Suppressor macrophage treated with lipopolysaccharide for 1 hour (primary cell): ENCODE results near the gene PCDHB13.
"Not testable (repeated sequence)": the region's sequence is repeated elsewhere in the genome, so short reads cannot be mapped to it uniquely, and the experiment has no call there.

ENCODE experiments used
- DNase-seq, 3 donors: peaks; one replicate each; pipeline ENCODE4 v3.0.0-alpha.2; 2020 to 2022

PCDHB13 gene

GRCh38 chr5:141208478-141208877 is 5.2 kb upstream of the PCDHB13 start, which contains the start of gene PCDHB12:
Gene PCDHB12, plus strand, starts transcription at chr5:141208719. Its CDS starts 189 bp downstream, at chr5:141208908.
- DNase-seq, result no peak

DNA sequence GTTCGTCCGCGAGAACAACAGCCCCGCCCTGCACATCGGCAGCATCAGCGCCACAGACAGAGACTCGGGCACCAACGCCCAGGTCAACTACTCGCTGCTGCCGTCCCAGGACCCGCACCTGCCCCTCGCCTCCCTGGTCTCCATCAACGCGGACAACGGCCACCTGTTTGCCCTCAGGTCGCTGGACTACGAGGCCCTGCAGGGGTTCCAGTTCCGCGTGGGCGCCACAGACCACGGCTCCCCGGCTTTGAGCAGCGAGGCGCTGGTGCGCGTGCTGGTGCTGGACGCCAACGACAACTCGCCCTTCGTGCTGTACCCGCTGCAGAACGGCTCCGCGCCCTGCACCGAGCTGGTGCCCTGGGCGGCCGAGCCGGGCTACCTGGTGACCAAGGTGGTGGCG is 3.4 kb upstream of the PCDHB13 start:
- not testable (repeated sequence) for DNase-seq

GRCh38 chr5:141210849-141211248 is 2.9 kb upstream of the PCDHB13 start:
- not testable (repeated sequence) for DNase-seq

GRCh38 chr5:141214583-141214982 is 864 bp downstream of the PCDHB13 start:
- not testable (repeated sequence) for DNase-seq

GRCh38 chr5:141215504-141215903 is 1.8 kb downstream of the PCDHB13 start:
- DNase-seq, result not testable (repeated sequence)

- DNase-seq, result not testable (repeated sequence)
Observed at GRCh38 chr5:141216035-141216434, 2.3 kb downstream of the PCDHB13 start.

- DNase-seq, result peak in 2 of 3 donors; percentile 1 to 3
Observed at GRCh38 chr5:141223112-141223783, 9.5 kb downstream of the PCDHB13 start, which contains the start of gene PCDHB14. Gene PCDHB14, plus strand, starts transcription at chr5:141223343. Its CDS starts 163 bp downstream, at chr5:141223506.

DNA sequence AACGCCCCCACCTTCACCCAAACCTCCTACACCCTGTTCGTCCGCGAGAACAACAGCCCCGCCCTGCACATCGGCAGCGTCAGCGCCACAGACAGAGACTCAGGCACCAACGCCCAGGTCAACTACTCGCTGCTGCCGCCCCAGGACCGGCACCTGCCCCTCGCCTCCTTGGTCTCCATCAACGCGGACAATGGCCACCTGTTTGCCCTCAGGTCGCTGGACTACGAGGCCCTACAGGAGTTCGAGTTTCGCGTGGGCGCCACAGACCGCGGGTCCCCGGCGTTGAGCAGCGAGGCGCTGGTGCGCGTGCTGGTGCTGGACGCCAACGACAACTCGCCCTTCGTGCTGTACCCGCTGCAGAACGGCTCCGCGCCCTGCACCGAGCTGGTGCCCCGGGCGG is 11.1 kb downstream of the PCDHB13 start:
- DNase-seq, result not testable (repeated sequence)

DNA sequence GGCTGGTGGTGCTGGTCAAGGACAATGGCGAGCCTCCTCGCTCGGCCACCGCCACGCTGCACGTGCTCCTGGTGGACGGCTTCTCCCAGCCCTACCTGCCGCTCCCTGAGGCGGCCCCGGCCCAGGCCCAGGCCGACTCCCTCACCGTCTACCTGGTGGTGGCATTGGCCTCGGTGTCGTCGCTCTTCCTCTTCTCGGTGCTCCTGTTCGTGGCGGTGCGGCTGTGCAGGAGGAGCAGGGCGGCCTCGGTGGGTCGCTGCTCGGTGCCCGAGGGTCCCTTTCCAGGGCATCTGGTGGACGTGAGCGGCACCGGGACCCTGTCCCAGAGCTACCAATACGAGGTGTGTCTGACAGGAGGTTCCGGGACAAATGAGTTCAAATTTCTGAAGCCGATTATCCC is 11.7 kb downstream of the PCDHB13 start:
- not testable (repeated sequence) for DNase-seq

DNA sequence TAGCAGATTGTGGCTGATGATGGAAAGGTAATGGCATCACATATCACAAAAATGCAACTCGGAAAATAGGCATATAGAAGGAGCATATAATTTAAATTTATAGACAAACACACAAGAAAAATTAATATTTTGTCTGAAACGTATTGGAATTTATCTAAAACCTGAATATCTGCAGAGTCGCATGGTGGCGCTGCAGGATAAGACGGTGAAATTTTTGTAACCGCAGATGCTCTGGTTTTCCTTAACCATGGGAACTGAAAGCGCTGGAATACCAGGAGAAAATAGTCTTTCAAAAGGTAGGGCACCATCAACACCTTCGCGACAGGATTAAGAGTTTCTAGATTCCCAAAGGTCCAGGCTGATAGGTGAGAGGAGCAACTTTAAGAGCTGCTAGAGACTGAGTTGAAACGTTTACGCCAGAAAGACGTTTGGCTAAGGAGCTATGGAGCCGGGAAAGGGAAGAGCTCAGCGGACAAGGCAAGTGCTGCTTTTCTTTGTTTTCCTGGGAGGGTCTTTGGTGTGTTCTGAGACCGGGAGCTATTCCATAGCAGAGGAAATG is 20.5 kb downstream of the PCDHB13 start:
- DNase-seq, result no peak

- not testable (repeated sequence) for DNase-seq
Observed at GRCh38 chr5:141235922-141236321, 22.2 kb downstream of the PCDHB13 start.

DNA sequence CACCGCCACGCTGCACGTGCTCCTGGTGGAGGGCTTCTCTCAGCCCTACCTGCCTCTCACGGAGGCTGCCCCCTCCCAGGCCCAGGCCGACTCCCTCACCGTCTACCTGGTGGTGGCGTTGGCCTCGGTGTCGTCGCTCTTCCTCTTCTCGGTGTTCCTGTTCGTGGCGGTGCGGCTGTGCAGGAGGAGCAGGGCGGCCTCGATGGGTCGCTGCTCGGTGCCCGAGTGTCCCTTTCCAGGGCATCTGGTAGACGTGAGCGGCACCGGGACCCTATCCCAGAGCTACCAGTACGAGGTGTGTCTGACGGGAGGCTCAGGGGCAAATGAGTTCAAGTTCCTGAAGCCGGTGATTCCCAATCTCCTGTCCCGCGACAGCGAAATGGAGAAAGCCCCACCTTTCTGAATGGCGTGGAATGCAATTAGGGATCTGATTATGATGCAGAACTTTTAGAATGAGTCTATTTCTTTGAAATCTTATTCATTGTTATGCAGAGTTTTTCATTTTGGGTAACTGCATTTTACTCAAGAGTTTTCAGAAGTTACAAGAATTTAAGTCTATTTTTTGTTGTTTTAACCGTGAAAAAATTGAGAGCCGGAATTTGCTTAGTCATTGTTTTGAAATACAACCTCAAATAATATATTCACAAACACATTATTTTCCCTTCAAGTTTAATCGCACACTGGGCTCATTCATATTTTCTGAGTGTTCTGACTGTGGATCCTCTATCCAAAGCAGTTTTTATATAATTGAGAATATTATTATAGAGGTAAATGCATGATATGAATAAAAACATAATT is 23.0 kb downstream of the PCDHB13 start:
- no peak for DNase-seq

DNA sequence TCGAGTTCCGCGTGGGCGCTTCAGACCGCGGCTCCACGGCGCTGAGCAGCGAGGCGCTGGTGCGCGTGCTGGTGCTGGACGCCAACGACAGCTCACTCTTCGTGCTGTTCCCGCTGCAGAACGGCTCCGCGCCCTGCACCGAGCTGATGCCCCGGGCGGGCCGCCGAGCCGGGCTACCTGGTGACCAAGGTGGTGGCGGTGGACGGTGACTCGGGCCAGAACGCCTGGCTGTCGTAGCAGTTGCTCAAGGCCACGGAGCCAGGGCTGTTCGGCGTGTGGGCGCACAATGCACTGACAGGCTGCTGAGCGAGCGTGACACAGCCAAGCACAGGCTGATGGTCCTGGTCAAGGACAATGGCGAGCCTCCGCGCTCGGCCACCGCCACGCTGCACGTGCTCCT is 27.8 kb downstream of the PCDHB13 start:
- DNase-seq, result no peak

DNA sequence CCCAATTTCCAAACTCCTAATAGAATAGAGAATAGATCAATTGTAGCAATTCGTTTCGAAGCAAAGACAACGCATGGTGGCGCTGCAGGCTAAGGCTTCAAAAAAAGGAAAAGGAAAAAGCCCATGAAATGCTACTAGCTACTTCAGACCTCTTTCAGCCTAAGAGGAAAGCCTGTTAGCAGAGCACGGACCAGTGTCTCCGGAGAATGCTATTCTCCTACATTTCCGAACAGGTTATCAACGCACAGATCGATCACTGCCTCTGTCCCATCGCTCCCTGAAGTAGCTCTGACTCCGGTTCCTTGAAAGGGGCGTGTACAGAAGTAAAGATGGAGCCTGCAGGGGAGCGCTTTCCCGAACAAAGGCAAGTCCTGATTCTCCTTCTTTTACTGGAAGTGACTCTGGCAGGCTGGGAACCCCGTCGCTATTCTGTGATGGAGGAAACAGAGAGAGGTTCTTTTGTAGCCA is 31.6 kb downstream of the PCDHB13 start, which contains the start of gene PCDHB15:
Gene PCDHB15 (plus strand): TSS at position 146 of the 468 bp plus-strand sequence. CDS start 184 bp downstream, at position 330.
- DNase-seq, result no peak

DNA sequence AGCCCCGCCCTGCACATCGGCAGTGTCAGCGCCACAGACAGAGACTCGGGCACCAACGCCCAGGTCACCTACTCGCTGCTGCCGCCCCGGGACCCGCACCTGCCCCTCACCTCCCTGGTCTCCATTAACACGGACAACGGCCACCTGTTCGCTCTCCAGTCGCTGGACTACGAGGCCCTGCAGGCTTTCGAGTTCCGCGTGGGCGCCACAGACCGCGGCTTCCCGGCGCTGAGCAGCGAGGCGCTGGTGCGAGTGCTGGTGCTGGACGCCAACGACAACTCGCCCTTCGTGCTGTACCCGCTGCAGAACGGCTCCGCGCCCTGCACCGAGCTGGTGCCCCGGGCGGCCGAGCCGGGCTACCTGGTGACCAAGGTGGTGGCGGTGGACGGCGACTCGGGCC is 33.3 kb downstream of the PCDHB13 start:
- DNase-seq, result not testable (repeated sequence)

DNA sequence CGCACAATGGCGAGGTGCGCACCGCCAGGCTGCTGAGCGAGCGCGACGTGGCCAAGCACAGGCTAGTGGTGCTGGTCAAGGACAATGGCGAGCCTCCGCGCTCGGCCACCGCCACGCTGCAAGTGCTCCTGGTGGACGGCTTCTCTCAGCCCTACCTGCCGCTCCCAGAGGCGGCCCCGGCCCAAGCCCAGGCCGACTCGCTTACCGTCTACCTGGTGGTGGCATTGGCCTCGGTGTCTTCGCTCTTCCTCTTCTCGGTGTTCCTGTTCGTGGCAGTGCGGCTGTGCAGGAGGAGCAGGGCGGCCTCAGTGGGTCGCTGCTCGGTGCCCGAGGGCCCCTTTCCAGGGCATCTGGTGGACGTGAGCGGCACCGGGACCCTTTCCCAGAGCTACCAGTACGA is 33.7 kb downstream of the PCDHB13 start:
- not testable (repeated sequence) for DNase-seq

DNA sequence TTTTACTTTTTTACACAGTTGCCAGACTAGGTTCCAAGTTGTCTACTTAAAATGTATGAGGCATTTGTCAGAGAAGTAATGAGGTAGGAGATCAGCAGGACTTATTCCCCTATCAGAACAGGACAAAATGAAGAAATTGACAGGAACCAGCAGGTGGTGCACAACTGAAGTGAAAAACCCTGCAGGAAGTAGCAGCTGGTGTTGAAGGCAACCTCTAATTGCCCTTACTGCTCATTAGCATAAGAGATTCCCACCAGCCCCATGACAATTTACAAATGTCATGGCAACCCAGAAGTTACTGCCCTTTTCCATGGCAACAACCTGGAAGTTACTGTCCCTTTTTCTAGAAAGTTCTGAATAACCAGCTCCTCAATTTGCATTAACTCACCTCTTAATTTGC is 36.9 kb downstream of the PCDHB13 start:
- no peak for DNase-seq

DNA sequence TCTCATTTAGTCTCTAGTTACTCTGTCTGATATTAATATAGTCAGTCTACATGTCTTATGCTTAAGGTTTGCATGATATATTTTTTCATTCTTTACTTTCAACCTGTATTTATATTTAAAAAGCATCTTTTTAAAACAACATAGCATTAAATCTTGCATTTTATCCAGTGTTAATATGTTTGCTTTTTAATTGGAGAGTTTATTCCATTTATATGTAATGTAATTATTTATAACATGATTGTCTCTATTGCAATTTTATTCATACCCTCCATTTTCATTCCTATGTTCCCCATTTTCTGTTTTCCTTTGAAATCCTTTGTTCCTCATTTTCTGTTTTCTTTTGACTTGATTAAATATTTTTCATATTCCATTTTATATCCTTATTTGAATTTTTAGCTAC is 44.7 kb downstream of the PCDHB13 start:
- DNase-seq, result no peak

GRCh38 chr5:141258948-141259347 is 45.2 kb downstream of the PCDHB13 start:
- no peak for DNase-seq

GRCh38 chr5:141260458-141261237 is 46.9 kb downstream of the PCDHB13 start:
- peak in 2 of 3 donors; percentile 4 to 10 for DNase-seq

- DNase-seq, result no peak
Observed at GRCh38 chr5:141261238-141261546, 47.5 kb downstream of the PCDHB13 start.
